H9 (cell line): Measurements from ENCODE around the gene UXT. TPM values are rescaled to one million over a fixed set of nuclear protein-coding genes. Genes with fewer than 3 reads are reported as not detected.
A peak's percentile ranks its signal among the peaks of the same experiment; 100 is the strongest.

Experiments used
- DNase-seq: peaks from one replicate; pipeline ENCODE4 v3.0.0-alpha.2; 2017
- H2AFZ ChIP-seq: one replicate; pipeline ENCODE4 v1.6.1; 2013; ENCODE audit warnings: mild to moderate bottlenecking, low read length, control low read depth, moderate library complexity
- H2AK5ac ChIP-seq: 2 replicates; pipeline ENCODE4 v1.6.1; 2013; ENCODE audit warnings: low read length, control low read depth, mixed read lengths; ENCODE audit not compliant: insufficient read length
- H2BK120ac ChIP-seq: one replicate; pipeline ENCODE4 v1.6.1; 2013; ENCODE audit warnings: low read depth, mild to moderate bottlenecking, low read length, control low read depth, inconsistent platforms; ENCODE audit not compliant: poor library complexity, severe bottlenecking
- H2BK12ac ChIP-seq: 2 replicates; pipeline ENCODE4 v1.6.1; 2013; ENCODE audit warnings: low read length, control low read depth, mixed read lengths, low read depth; ENCODE audit not compliant: insufficient read length
- H2BK15ac ChIP-seq: 2 replicates; pipeline ENCODE4 v1.6.1; 2013; ENCODE audit warnings: low read depth, low read length, control low read depth
- H2BK20ac ChIP-seq: one replicate; pipeline ENCODE4 v1.6.1; 2013; ENCODE audit warnings: low read depth, mild to moderate bottlenecking, low read length, control low read depth, inconsistent platforms; ENCODE audit not compliant: poor library complexity, severe bottlenecking
- H2BK5ac ChIP-seq: 2 replicates; pipeline ENCODE4 v1.6.1; 2013; ENCODE audit warnings: low read length, control low read depth, mixed read lengths; ENCODE audit not compliant: insufficient read length
- H3K14ac ChIP-seq: 2 replicates; pipeline ENCODE4 v1.6.1; 2013; ENCODE audit warnings: low read length, control low read depth; ENCODE audit not compliant: insufficient read depth
- H3K18ac ChIP-seq: 2 replicates; pipeline ENCODE4 v1.6.1; 2013; ENCODE audit warnings: low read depth, mild to moderate bottlenecking, mixed read lengths, low read length, control low read depth; ENCODE audit not compliant: insufficient read length
- H3K23ac ChIP-seq: 2 replicates; pipeline ENCODE4 v1.6.1; 2013; ENCODE audit warnings: low read length, control low read depth, mixed read lengths, low read depth; ENCODE audit not compliant: insufficient read length
- H3K23me2 ChIP-seq: 2 replicates; pipeline ENCODE4 v1.6.1; 2013; ENCODE audit warnings: low read depth, mild to moderate bottlenecking, mixed read lengths, low read length, control low read depth; ENCODE audit not compliant: insufficient read length, poor library complexity, severe bottlenecking
- H3K27ac ChIP-seq: 2 replicates; pipeline ENCODE4 v1.5.1; 2013; ENCODE audit warnings: low read length, control low read depth, mixed read lengths, low read depth; ENCODE audit not compliant: insufficient read length
- H3K27me3 ChIP-seq: 2 replicates; pipeline ENCODE4 v1.6.1; 2013; ENCODE audit warnings: low read length, control low read depth, inconsistent platforms; ENCODE audit not compliant: insufficient read depth
- H3K4ac ChIP-seq: 2 replicates; pipeline ENCODE4 v1.6.1; 2013; ENCODE audit warnings: low read depth, mild to moderate bottlenecking, control low read depth, inconsistent platforms, low read length, moderate library complexity
- H3K4me1 ChIP-seq: 2 replicates; pipeline ENCODE4 v1.6.1; 2013; ENCODE audit warnings: low read length, control low read depth, inconsistent platforms; ENCODE audit not compliant: insufficient read depth
- H3K4me2 ChIP-seq: 2 replicates; pipeline ENCODE4 v1.6.1; 2013; ENCODE audit warnings: low read length, control low read depth, mixed read lengths; ENCODE audit not compliant: insufficient read length, insufficient read depth
- H3K56ac ChIP-seq: 2 replicates; pipeline ENCODE4 v1.6.1; 2013; ENCODE audit warnings: low read depth, mild to moderate bottlenecking, mixed read lengths, low read length, control low read depth; ENCODE audit not compliant: insufficient read length
- H3K79me1 ChIP-seq: 2 replicates; pipeline ENCODE4 v1.6.1; 2013; ENCODE audit warnings: low read depth, mild to moderate bottlenecking, moderate library complexity, low read length, control low read depth, inconsistent platforms; ENCODE audit not compliant: insufficient read depth, poor library complexity, severe bottlenecking
- H3K79me2 ChIP-seq: 2 replicates; pipeline ENCODE4 v1.6.1; 2013; ENCODE audit warnings: low read length, control low read depth, inconsistent platforms; ENCODE audit not compliant: insufficient read depth
- H3K9ac ChIP-seq: 2 replicates; pipeline ENCODE4 v1.6.1; 2013; ENCODE audit warnings: low read length, control low read depth, mixed read lengths; ENCODE audit not compliant: insufficient read length; ENCODE audit errors: extremely low read depth
- H3K9me3 ChIP-seq: one replicate; pipeline ENCODE4 v1.6.1; 2013; ENCODE audit warnings: low read depth, low read length, inconsistent platforms; ENCODE audit not compliant: control insufficient read depth
- H3T11ph ChIP-seq: one replicate; pipeline ENCODE4 v1.6.1; 2013; ENCODE audit warnings: mild to moderate bottlenecking, low read length, control low read depth, inconsistent platforms
- H4K20me1 ChIP-seq: one replicate; pipeline ENCODE4 v1.6.1; 2013; ENCODE audit not compliant: control insufficient read depth, insufficient read length, insufficient read depth
- H4K5ac ChIP-seq: 2 replicates; pipeline ENCODE4 v1.6.1; 2013; ENCODE audit warnings: low read depth, mild to moderate bottlenecking, mixed read lengths, low read length, control low read depth; ENCODE audit not compliant: insufficient read length
- H4K8ac ChIP-seq: replicated peaks from 2 replicates; pipeline ENCODE4 v1.6.1; 2013; ENCODE audit warnings: low read length, control low read depth, mixed read lengths, low read depth; ENCODE audit not compliant: insufficient read length
- H4K91ac ChIP-seq: 2 replicates; pipeline ENCODE4 v1.6.1; 2013; ENCODE audit warnings: low read depth, mild to moderate bottlenecking, moderate library complexity, mixed read lengths, low read length, control low read depth; ENCODE audit not compliant: insufficient read length
- H3K27ac Mint-ChIP-seq, 3 experiments: 2 replicates in 2 of 3; 3 replicates in 1 of 3; pipeline ENCODE4 v1.8.0; 2020 to 2021; ENCODE audit warnings: mixed read lengths in 3 of 3, mild to moderate bottlenecking in 1 of 3, moderate library complexity in 1 of 3
- H3K27me3 Mint-ChIP-seq: 2 replicates; pipeline ENCODE4 v1.8.0; 2021; ENCODE audit warnings: low read depth, mild to moderate bottlenecking, moderate library complexity, mixed read lengths
- H3K36me3 Mint-ChIP-seq, 3 experiments: 2 replicates in 2 of 3; 3 replicates in 1 of 3; pipeline ENCODE4 v1.8.0; 2020 to 2021; ENCODE audit warnings: low read depth in 3 of 3, mixed read lengths in 3 of 3; ENCODE audit not compliant: insufficient read depth in 1 of 3
- H3K4me1 Mint-ChIP-seq, 2 experiments: 2 replicates each; pipeline ENCODE4 v1.8.0; 2020; ENCODE audit warnings: mixed read lengths in 2 of 2
- H3K4me3 Mint-ChIP-seq, 2 experiments: 2 replicates in 1 of 2; 3 replicates in 1 of 2; pipeline ENCODE4 v1.8.0; 2020 to 2021; ENCODE audit warnings: mild to moderate bottlenecking in 2 of 2, mixed read lengths in 2 of 2, moderate library complexity in 1 of 2
- H3K9me3 Mint-ChIP-seq, 2 experiments: 2 replicates in 1 of 2; 3 replicates in 1 of 2; pipeline ENCODE4 v1.8.0; 2020; ENCODE audit warnings: mild to moderate bottlenecking in 2 of 2, mixed read lengths in 2 of 2, moderate library complexity in 1 of 2
- CTCF ChIP-seq: fragments of 200-600 bp; sonication (generic); conservative IDR thresholded peaks from 3 replicates; pipeline ENCODE4 v1.8.0; 2021; ENCODE audit warnings: antibody characterized with exemption, mild to moderate bottlenecking
- WGBS: extraction: QIAGEN DNeasy Blood & Tissue Kit; methylation state at CpG from one replicate; pipeline ENCODE4 v1.1.7; 2013; ENCODE audit warnings: missing lambda C conversion rate, low lambda C conversion rate, mixed read lengths; ENCODE audit not compliant: insufficient read length; ENCODE audit errors: extremely low coverage; 5-methylcytosine and 5-hydroxymethylcytosine counted together
- total RNA-seq: library from RNA; stranded (reverse); gene quantifications from 2 replicates; pipeline ENCODE4 v1.2.1, GENCODE V29; 2021

Gene UXT
- total RNA-seq, 1 experiment from 2014 or later, result 95.1 TPM

- Histone ChIP-seq H3K4me2 (no peak overlapping the region), H3K23ac (no peak overlapping the region), H3K27me3 (no peaks in the 10 kb centered on the region), H3K56ac (no peak overlapping the region), H4K20me1 (no peaks in the 10 kb centered on the region), H3K9ac (no peak overlapping the region), H4K91ac (no peak overlapping the region), H3K18ac (no peak overlapping the region), H2AK5ac (no peak overlapping the region), H3K14ac (no peak overlapping the region), H2BK20ac (no peak overlapping the region), H4K8ac (no peak overlapping the region), H2BK5ac (no peak overlapping the region), H2BK12ac (no peak overlapping the region), H2AFZ (no peak overlapping the region), H3K79me1 (no peaks in the 10 kb centered on the region), H3T11ph (no peak overlapping the region), H3K23me2 (no peaks in the 10 kb centered on the region), H3K4me1 (no peaks in the 10 kb centered on the region; the same call in 1 of the 2 replicates), H3K27ac (no peak overlapping the region), H2BK15ac (no peak overlapping the region), H2BK120ac (no peak overlapping the region), H3K9me3 (peaks cover 35% of the 10 kb centered on the region), H3K4ac (no peak overlapping the region), H3K79me2 (no peaks in the 10 kb centered on the region), H4K5ac (no peak overlapping the region)
- Mint-ChIP-seq H3K27me3 (no peaks in the 10 kb centered on the region; the same call in 1 of the 2 replicates), H3K4me3 (no peak overlapping the region), H3K4me1 (peaks cover 11 to 26% of the 10 kb centered on the region in 2 experiments), H3K36me3 (peaks cover 5 to 20% (median 9%) of the 10 kb centered on the region in 3 experiments), H3K9me3 (peaks cover 77 to 83% of the 10 kb centered on the region in 2 experiments), H3K27ac (peak overlapping the region in 1 of 3 experiments; percentile 75; a peak in 1 of 7 replicates)
- TF ChIP-seq CTCF, result no peak
- no peak for DNase-seq
- no CpG with 5 or more reads among the region's 4 CpGs for WGBS
Measured at GRCh38 chrX:47610511-47610910, 48.5 kb downstream of the UXT start.
